RWPE2 (cell line): Measurements from ENCODE around the gene CLSTN2.

Experiments used
- ATAC-seq: fragments of 200-7000 bp; cut with Tn5 transposase; 3 replicates; pipeline ENCODE4 v1.9.1; 2021; ENCODE audit warnings: low read depth
- DNase-seq: peaks from one replicate; pipeline ENCODE4 v3.0.0-alpha.2; 2020; ENCODE audit warnings: low spot score
- H3K27ac ChIP-seq: fragments of 450-650 bp; 2 replicates; pipeline ENCODE4 v1.5.1; 2017; ENCODE audit warnings: mild to moderate bottlenecking; ENCODE audit not compliant: poor library complexity, severe bottlenecking
- H3K27me3 ChIP-seq: fragments of 250-450 bp; sonication (Bioruptor Pico); 2 replicates; pipeline ENCODE4 v1.5.1; 2021; ENCODE audit warnings: mild to moderate bottlenecking, moderate library complexity; ENCODE audit not compliant: insufficient read depth, poor library complexity, severe bottlenecking
- H3K36me3 ChIP-seq: fragments of 250-450 bp; sonication (Bioruptor Pico); 2 replicates; pipeline ENCODE4 v1.5.1; 2020; ENCODE audit warnings: low read depth, mild to moderate bottlenecking, moderate library complexity
- H3K4me1 ChIP-seq: fragments of 250-450 bp; sonication (Bioruptor Pico); 2 replicates; pipeline ENCODE4 v1.5.1; 2021; ENCODE audit warnings: mild to moderate bottlenecking, moderate library complexity; ENCODE audit not compliant: insufficient read depth, poor library complexity, severe bottlenecking
- H3K4me3 ChIP-seq: fragments of 250-450 bp; sonication (Bioruptor Pico); 2 replicates; pipeline ENCODE4 v1.5.1; 2021; ENCODE audit warnings: mild to moderate bottlenecking, moderate library complexity; ENCODE audit not compliant: severe bottlenecking
- H3K9me3 ChIP-seq: fragments of 250-450 bp; sonication (Bioruptor Pico); 2 replicates; pipeline ENCODE4 v1.5.1; 2021; ENCODE audit warnings: mild to moderate bottlenecking, moderate library complexity; ENCODE audit not compliant: severe bottlenecking
- TF ChIP-seq, protein P1 (sequence below): fragments of 450-650 bp; IDR thresholded peaks from one replicate; pipeline ENCODE4 v1.5.1; 2017; ENCODE audit warnings: mild to moderate bottlenecking, moderate library complexity; ENCODE audit not compliant: poor library complexity, severe bottlenecking

Gene CLSTN2

DNA sequence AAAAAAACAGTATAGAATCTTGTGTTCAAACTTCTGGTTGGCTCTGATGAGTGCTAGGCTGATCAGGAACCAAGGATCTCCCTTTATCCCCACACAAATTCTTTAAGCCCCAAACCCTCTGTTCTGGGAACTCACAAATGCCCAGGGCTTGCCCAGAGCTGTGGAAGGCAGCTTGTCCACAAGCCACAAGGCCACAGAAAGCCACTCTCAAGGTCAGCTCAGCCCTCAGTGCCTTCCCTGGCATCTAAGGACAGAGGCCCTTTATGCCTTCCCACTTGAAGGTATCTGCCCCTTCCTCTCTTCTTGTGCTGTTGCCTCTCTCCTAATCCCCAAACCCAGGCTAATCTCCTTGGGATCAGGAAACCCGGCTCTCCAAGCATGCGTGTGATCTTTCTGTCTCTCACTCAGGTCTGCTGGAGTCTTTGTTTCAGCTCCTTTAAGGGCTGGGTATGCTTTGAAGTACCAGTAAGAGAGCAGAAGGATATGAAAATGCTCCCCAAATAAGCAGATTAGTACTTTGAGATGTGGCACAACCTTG is 597.9 kb downstream of the CLSTN2 start:
- TF ChIP-seq, protein P1, sequence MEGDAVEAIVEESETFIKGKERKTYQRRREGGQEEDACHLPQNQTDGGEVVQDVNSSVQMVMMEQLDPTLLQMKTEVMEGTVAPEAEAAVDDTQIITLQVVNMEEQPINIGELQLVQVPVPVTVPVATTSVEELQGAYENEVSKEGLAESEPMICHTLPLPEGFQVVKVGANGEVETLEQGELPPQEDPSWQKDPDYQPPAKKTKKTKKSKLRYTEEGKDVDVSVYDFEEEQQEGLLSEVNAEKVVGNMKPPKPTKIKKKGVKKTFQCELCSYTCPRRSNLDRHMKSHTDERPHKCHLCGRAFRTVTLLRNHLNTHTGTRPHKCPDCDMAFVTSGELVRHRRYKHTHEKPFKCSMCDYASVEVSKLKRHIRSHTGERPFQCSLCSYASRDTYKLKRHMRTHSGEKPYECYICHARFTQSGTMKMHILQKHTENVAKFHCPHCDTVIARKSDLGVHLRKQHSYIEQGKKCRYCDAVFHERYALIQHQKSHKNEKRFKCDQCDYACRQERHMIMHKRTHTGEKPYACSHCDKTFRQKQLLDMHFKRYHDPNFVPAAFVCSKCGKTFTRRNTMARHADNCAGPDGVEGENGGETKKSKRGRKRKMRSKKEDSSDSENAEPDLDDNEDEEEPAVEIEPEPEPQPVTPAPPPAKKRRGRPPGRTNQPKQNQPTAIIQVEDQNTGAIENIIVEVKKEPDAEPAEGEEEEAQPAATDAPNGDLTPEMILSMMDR: no peak
- no peak overlapping the region for H3K4me3 ChIP-seq
- no peak for ATAC-seq
- H3K27ac ChIP-seq: no peak overlapping the region
- H3K36me3 ChIP-seq: no peaks in the 10 kb centered on the region
- no peaks in the 10 kb centered on the region for H3K9me3 ChIP-seq
- H3K27me3 ChIP-seq: no peaks in the 10 kb centered on the region
- no peak for DNase-seq
- peaks cover 20% of the 10 kb centered on the region for H3K4me1 ChIP-seq

DNA sequence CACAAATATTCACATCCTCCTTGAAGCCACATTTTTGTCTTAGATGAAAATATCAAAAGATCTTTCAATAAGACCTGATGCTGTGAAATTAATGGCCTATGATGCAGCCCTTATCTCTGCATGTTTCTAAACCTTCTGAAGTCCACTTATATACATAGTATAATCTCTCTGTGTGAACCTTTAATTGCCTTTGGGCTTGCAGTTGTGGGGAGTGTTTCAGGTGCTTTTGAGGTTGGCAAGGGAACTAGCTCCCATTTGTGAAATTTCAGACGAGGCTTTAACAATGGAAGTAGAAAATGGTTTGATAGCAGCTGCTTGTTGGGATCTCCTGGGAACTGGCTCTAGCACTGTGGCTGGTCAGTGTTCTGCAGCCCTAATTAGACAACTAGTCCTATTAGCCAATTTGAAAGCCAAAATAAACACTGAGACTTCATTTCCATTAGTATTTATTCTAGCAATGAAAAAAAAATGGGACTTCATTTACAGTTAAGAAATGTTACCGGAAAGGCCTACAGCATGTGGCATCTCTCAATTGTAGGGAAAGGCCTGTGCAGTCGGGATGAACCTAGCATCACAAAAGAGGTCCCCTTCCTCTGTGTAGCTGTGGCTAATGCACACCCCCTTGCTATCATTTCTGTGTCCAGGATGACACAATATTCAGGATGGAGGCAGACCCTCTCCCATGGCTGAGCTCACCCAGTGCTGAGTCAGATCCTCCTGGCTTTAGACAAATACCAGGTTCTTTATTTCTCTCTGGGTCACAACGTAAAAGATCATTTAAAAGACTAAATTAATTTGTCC is 602.1 kb downstream of the CLSTN2 start:
- Histone ChIP-seq H3K4me3 (no peak overlapping the region), H3K27ac (no peak overlapping the region), H3K36me3 (no peaks in the 10 kb centered on the region), H3K27me3 (no peaks in the 10 kb centered on the region), H3K4me1 (peaks cover 6% of the 10 kb centered on the region), H3K9me3 (no peaks in the 10 kb centered on the region)
- no peak for ATAC-seq
- TF ChIP-seq, protein P1: no peak
- no peak for DNase-seq

DNA sequence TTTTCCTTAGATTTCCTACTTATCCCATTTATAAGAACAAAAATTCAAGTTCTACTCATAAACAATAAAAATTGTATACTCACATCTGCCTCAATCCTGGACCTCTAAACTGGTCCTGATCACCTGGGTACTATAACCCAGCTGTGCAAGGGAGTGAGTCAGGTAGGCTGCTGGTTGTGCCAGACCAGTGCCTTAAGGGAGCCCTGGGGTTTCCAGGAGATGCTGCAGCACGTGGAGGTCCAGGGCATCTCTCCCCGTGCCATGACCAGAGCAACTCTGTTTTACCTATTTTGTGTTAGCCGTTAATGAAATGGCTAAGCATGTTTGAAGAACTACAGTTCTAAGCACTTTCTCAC is 602.7 kb downstream of the CLSTN2 start:
- ATAC-seq (no peak), DNase-seq (no peak)
- Histone ChIP-seq H3K27me3 (no peaks in the 10 kb centered on the region), H3K27ac (no peak overlapping the region), H3K36me3 (no peaks in the 10 kb centered on the region), H3K4me3 (no peak overlapping the region), H3K9me3 (no peaks in the 10 kb centered on the region), H3K4me1 (peaks cover 12% of the 10 kb centered on the region)
- TF ChIP-seq, protein P1: no peak

DNA sequence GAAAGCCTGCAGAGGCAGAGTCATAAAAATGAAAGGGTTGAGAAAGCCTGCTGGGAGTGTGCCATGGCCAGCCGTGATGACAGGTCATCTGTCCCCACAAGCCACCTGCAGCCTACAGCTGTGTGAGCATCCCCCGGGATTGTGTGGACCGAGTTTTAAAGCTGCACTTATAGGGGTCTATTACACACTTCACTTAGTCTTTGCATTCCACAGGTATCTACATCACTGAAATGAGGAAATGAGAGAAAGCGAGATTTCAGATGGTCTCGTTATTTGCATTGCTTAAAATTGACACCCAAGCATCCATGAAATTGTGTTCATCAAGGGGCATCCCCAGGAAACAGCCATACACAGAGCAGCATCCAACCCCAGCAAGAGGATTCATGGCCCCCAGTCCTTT is 605.3 kb downstream of the CLSTN2 start:
- DNase-seq (no peak), ATAC-seq (no peak)
- H3K27ac ChIP-seq: no peak overlapping the region
- no peaks in the 10 kb centered on the region for H3K9me3 ChIP-seq
- no peaks in the 10 kb centered on the region for H3K27me3 ChIP-seq
- H3K4me3 ChIP-seq: no peak overlapping the region
- H3K4me1 ChIP-seq: peaks cover 13% of the 10 kb centered on the region
- TF ChIP-seq, protein P1: no peak
- H3K36me3 ChIP-seq: no peaks in the 10 kb centered on the region
